Progenitor cell of endocrine pancreas (in vitro differentiated cells): Measurements from ENCODE around the gene CDH23. TPM values are rescaled to one million over a fixed set of nuclear protein-coding genes. Genes with fewer than 3 reads are reported as not detected.
"Not testable (repeated sequence)": the region's sequence is repeated elsewhere in the genome, so short reads cannot be mapped to it uniquely, and the experiment has no call there.

Experiments
- DNase-seq: peaks from one replicate; pipeline ENCODE4 v3.0.0; 2021; ENCODE audit warnings: low spot score; ENCODE audit not compliant: unreplicated experiment
- H3K27ac Mint-ChIP-seq: 2 replicates; pipeline ENCODE4 v1.8.0; 2021; ENCODE audit warnings: mild to moderate bottlenecking, moderate library complexity, mixed read lengths
- H3K27me3 Mint-ChIP-seq: 2 replicates; pipeline ENCODE4 v1.8.0; 2021; ENCODE audit warnings: mixed read lengths
- H3K36me3 Mint-ChIP-seq: 2 replicates; pipeline ENCODE4 v1.8.0; 2022; ENCODE audit warnings: mixed read lengths; ENCODE audit not compliant: insufficient read depth
- H3K4me1 Mint-ChIP-seq: 2 replicates; pipeline ENCODE4 v1.8.0; 2021; ENCODE audit warnings: low read depth, mixed read lengths
- H3K4me3 Mint-ChIP-seq: 2 replicates; pipeline ENCODE4 v1.8.0; 2021; ENCODE audit warnings: low read depth, mild to moderate bottlenecking, moderate library complexity, mixed read lengths
- H3K9me3 Mint-ChIP-seq: 2 replicates; pipeline ENCODE4 v1.8.0; 2021; ENCODE audit warnings: low read depth, mixed read lengths
- total RNA-seq: library from RNA; stranded (reverse); gene quantifications from 2 replicates; pipeline ENCODE4 v1.2.1, GENCODE V29; 2021
- TF ChIP-seq, protein P1 (sequence below): fragments of 200-600 bp; sonication (generic); IDR thresholded peaks from one replicate; pipeline ENCODE4 v1.5.0; 2021; ENCODE audit warnings: antibody characterized with exemption, mild to moderate bottlenecking; ENCODE audit not compliant: unreplicated experiment

Gene CDH23
- total RNA-seq, 1 donor from 2014 or later = 0.43 TPM

DNA sequence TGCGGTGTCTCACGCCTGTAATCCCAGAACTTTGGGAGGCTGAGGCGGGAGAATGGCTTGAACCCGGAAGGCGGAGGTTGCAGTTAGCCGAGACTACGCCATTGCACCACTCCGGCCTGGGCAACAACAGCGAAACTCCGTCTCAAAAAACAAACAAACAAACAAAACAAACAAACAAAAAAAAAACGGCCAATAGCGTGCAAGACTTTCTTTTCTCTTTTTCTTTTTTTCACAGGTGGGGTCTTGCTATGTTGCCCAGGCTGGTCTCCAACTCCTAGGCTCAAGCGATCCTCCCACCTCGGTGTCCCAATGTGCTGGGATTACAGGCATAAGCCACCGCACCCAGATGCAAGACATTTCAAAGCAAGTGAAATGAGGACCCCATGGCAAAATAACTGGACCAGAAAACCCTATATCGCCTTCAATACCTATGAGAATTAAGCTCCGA lies 452.8 kb downstream of the CDH23 start:
- Mint-ChIP-seq H3K4me1 (peaks cover 34% of the 10 kb centered on the region), H3K4me3 (peak overlapping the region; percentile 91), H3K27ac (peak overlapping the region; percentile 90), H3K27me3 (no peaks in the 10 kb centered on the region), H3K36me3 (peaks cover 2% of the 10 kb centered on the region), H3K9me3 (no peaks in the 10 kb centered on the region)
- no peak for DNase-seq
- TF ChIP-seq, protein P1, sequence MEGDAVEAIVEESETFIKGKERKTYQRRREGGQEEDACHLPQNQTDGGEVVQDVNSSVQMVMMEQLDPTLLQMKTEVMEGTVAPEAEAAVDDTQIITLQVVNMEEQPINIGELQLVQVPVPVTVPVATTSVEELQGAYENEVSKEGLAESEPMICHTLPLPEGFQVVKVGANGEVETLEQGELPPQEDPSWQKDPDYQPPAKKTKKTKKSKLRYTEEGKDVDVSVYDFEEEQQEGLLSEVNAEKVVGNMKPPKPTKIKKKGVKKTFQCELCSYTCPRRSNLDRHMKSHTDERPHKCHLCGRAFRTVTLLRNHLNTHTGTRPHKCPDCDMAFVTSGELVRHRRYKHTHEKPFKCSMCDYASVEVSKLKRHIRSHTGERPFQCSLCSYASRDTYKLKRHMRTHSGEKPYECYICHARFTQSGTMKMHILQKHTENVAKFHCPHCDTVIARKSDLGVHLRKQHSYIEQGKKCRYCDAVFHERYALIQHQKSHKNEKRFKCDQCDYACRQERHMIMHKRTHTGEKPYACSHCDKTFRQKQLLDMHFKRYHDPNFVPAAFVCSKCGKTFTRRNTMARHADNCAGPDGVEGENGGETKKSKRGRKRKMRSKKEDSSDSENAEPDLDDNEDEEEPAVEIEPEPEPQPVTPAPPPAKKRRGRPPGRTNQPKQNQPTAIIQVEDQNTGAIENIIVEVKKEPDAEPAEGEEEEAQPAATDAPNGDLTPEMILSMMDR = no peak

- H3K4me3 Mint-ChIP-seq = peak overlapping the region; percentile 91
These were observed 453.5 kb downstream of the CDH23 start for GRCh38 chr10:71850021-71850742.

GRCh38 chr10:71850743-71851464 lies 454.2 kb downstream of the CDH23 start, which contains the start of gene PSAP:
Gene PSAP, minus strand, starts transcription at chr10:71851251. Its CDS starts 30 bp downstream, at chr10:71851221.
- Mint-ChIP-seq H3K27ac (peak within 1 kb of the TSS; percentile 90), H3K4me3 (peak within 1 kb of the TSS; percentile 91), H3K27me3 (no peaks in the 10 kb centered on the region), H3K36me3 (peaks cover 2% of the 10 kb centered on the region), H3K4me1 (peaks cover 31% of the 10 kb centered on the region), H3K9me3 (no peaks in the 10 kb centered on the region)
- DNase-seq = peak; percentile 98
- TF ChIP-seq, protein P1 = peak; percentile 7

More at GRCh38 chr10:71850021-71850742, 453.5 kb downstream of the CDH23 start:
- H3K27me3 Mint-ChIP-seq = no peaks in the 10 kb centered on the region
- H3K27ac Mint-ChIP-seq = peak overlapping the region; percentile 90
- H3K9me3 Mint-ChIP-seq = no peaks in the 10 kb centered on the region
- DNase-seq = no peak
- H3K4me1 Mint-ChIP-seq = peaks cover 32% of the 10 kb centered on the region
- TF ChIP-seq, protein P1 = no peak
- peaks cover 2% of the 10 kb centered on the region for H3K36me3 Mint-ChIP-seq

DNA sequence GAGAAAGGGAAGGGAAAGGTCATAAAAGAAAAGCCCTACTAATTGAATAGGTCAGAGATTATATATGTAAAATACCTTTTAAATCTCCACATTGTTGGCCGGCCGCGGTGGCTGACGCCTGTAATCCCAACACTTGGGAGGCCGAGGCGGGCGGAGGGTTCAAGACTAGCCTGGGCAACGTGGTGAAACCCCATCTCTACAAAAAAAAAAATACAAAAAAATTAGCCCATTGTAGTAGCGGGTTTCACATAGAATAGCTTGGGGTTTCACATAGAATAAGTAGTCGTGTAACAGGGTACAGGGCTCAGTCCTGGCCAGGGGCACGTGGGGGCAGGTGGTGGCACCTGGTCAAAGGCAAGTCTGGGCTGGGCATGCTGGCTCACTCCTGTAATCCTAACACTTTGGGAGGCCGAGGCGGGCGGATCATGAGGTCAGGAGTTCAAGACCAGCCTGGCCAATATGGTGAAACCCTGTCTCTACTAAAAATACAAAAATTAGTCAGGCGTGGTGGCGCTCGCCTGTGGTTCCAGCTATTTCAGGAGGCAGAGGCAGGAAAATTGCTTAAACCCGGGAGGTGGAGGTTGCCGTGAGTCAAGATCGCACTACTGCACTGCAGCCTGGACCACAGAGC lies 454.9 kb downstream of the CDH23 start:
- Mint-ChIP-seq H3K4me3 (peak overlapping the region; percentile 91), H3K4me1 (peaks cover 31% of the 10 kb centered on the region)
- H3K36me3 Mint-ChIP-seq = not testable (repeated sequence)

DNA sequence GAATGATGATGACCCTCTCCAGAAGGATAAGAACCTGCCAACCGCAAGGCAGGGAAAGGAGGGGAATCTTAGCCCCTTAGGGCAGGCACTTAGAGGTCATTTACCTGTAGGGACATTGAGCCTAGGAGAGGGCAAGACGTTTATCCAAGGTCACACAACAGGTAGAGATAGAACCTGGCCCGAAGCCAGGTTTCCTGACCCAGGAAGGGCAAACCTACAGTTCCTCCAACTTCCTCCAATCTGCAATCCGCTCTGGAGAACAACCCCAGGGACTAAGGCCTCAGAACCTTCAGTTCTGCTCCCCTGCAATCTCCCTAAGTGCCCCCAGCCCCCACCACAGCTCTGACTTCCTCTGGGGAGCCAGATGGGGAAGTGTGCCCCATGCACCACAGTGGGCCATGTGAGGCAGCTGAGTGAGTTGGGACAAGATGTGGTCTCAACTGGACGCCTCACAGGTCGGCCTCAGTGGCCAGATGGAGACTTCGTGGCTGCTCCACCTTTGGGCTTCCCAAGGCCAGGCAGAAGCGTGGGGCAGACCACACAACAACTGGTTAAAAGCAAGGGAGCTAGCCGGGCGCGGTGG lies 455.7 kb downstream of the CDH23 start:
- H3K27ac Mint-ChIP-seq = no peak overlapping the region
- peak overlapping the region; percentile 91 for H3K4me3 Mint-ChIP-seq
- H3K27me3 Mint-ChIP-seq = no peaks in the 10 kb centered on the region
- TF ChIP-seq, protein P1 = no peak
- no peaks in the 10 kb centered on the region for H3K9me3 Mint-ChIP-seq
- no peak for DNase-seq
- H3K4me1 Mint-ChIP-seq = peaks cover 28% of the 10 kb centered on the region
- H3K36me3 Mint-ChIP-seq = peaks cover 2% of the 10 kb centered on the region

More for the DNA sequence above, 454.9 kb downstream of the CDH23 start:
- peak overlapping the region; percentile 90 for H3K27ac Mint-ChIP-seq
- DNase-seq, H3K27me3 Mint-ChIP-seq, H3K9me3 Mint-ChIP-seq: not testable (repeated sequence)
